IMR-90 (cell line): ENCODE results near the gene WDR70. TPM values are rescaled to one million over a fixed set of nuclear protein-coding genes. Genes with fewer than 3 reads are reported as not detected.

Experiments used
- ATAC-seq: fragments of 200-7000 bp; cut with Tn5 transposase; 2 replicates; pipeline ENCODE4 v1.9.1; 2020; ENCODE audit warnings: low read depth, mild to moderate bottlenecking, moderate library complexity
- BruUV-seq: library from RNA; stranded (reverse); fragments of 400-500 nt; replicated peaks from 2 replicates; lab custom pipeline; 2021; lab: Mats Ljungman, UMichigan
- CTCF ChIA-PET: fragments of 300-600 bp; formaldehyde crosslinking; extraction: SDS; loops from one replicate; lab custom pipeline; 2021; ENCODE audit warnings: antibody characterized with exemption; lab: Yijun Ruan, JAX
- POLR2A ChIA-PET: fragments of 300-600 bp; sonication (Branson Sonifier 250); formaldehyde crosslinking; loops from one replicate; lab custom pipeline; 2022; ENCODE audit warnings: antibody characterized with exemption; ENCODE audit not compliant: unreplicated experiment; lab: Charles Lee
- DNase-seq: peaks from one replicate; pipeline ENCODE4 v3.0.0; 2013
- H2AFZ ChIP-seq: replicated peaks from 2 replicates; pipeline ENCODE3; 2013; ENCODE audit warnings: low read length, mild to moderate bottlenecking; ENCODE audit not compliant: poor library complexity
- H2AK5ac ChIP-seq: 2 replicates; pipeline ENCODE4 v1.6.1; 2013; ENCODE audit warnings: low read depth, low read length, inconsistent platforms
- H2AK9ac ChIP-seq: replicated peaks from 2 replicates; pipeline ENCODE3; 2013; ENCODE audit warnings: mild to moderate bottlenecking, low read depth, low read length, moderate library complexity; ENCODE audit not compliant: poor library complexity
- H2BK120ac ChIP-seq: 2 replicates; pipeline ENCODE4 v1.6.1; 2013; ENCODE audit warnings: low read depth, low read length, inconsistent platforms
- H2BK15ac ChIP-seq: 3 replicates; pipeline ENCODE4 v1.6.1; 2013; ENCODE audit warnings: low read depth, low read length, inconsistent platforms
- H2BK20ac ChIP-seq: 2 replicates; pipeline ENCODE4 v1.6.1; 2013; ENCODE audit warnings: low read depth, mild to moderate bottlenecking, inconsistent platforms, low read length, moderate library complexity
- H2BK5ac ChIP-seq: 2 replicates; pipeline ENCODE4 v1.6.1; 2013; ENCODE audit warnings: mild to moderate bottlenecking, low read depth, low read length, inconsistent platforms; ENCODE audit not compliant: poor library complexity, severe bottlenecking
- H3K14ac ChIP-seq: replicated peaks from 2 replicates; pipeline ENCODE4 v1.6.1; 2013; ENCODE audit warnings: low read depth, low read length, inconsistent platforms
- H3K18ac ChIP-seq: 2 replicates; pipeline ENCODE4 v1.6.1; 2013; ENCODE audit warnings: low read depth, low read length, control low read depth
- H3K23ac ChIP-seq: 2 replicates; pipeline ENCODE4 v1.6.1; 2013; ENCODE audit warnings: low read depth, low read length, inconsistent platforms
- H3K27ac ChIP-seq: 2 replicates; pipeline ENCODE4 v1.5.1; 2013; ENCODE audit warnings: mild to moderate bottlenecking, control low read depth, low read length; ENCODE audit not compliant: insufficient read depth
- H3K27me3 ChIP-seq: 2 replicates; pipeline ENCODE4 v1.6.1; 2013; ENCODE audit warnings: low read length; ENCODE audit not compliant: control insufficient read depth, insufficient read depth
- H3K36me3 ChIP-seq: 2 replicates; pipeline ENCODE4 v1.6.1; 2013; ENCODE audit warnings: low read length, mixed read lengths; ENCODE audit not compliant: control insufficient read depth, insufficient read depth
- H3K4ac ChIP-seq: 2 replicates; pipeline ENCODE4 v1.6.1; 2013; ENCODE audit warnings: low read depth, low read length, inconsistent platforms
- H3K4me1 ChIP-seq: 2 replicates; pipeline ENCODE4 v1.6.1; 2013; ENCODE audit warnings: low read length, mixed read lengths; ENCODE audit not compliant: control insufficient read depth, insufficient read depth
- H3K4me2 ChIP-seq: 2 replicates; pipeline ENCODE4 v1.6.1; 2013; ENCODE audit warnings: low read depth, mild to moderate bottlenecking, control low read depth, low read length, moderate library complexity
- H3K4me3 ChIP-seq: 2 replicates; pipeline ENCODE4 v1.5.1; 2013; ENCODE audit warnings: low read depth, mild to moderate bottlenecking, control low read depth, low read length, moderate library complexity; ENCODE audit not compliant: insufficient read depth
- H3K56ac ChIP-seq: 2 replicates; pipeline ENCODE4 v1.6.1; 2013; ENCODE audit warnings: low read length, inconsistent platforms; ENCODE audit not compliant: insufficient read depth; ENCODE audit errors: extremely low read depth
- H3K79me1 ChIP-seq, 2 experiments: 2 replicates each; pipeline ENCODE4 v1.6.1; 2013; ENCODE audit warnings: low read length in 2 of 2, inconsistent platforms in 1 of 2, low read depth in 1 of 2
- H3K9ac ChIP-seq: 2 replicates; pipeline ENCODE4 v1.6.1; 2013; ENCODE audit warnings: low read depth, low read length, control low read depth
- H3K9me1 ChIP-seq: 2 replicates; pipeline ENCODE4 v1.6.1; 2013; ENCODE audit warnings: low read length, inconsistent platforms; ENCODE audit not compliant: insufficient read depth
- H3K9me3 ChIP-seq: 2 replicates; pipeline ENCODE4 v1.6.1; 2013; ENCODE audit warnings: low read length; ENCODE audit not compliant: control insufficient read depth, insufficient read depth
- H4K20me1 ChIP-seq: 2 replicates; pipeline ENCODE4 v1.6.1; 2013; ENCODE audit warnings: low read length, inconsistent platforms; ENCODE audit not compliant: insufficient read depth
- H4K5ac ChIP-seq: 2 replicates; pipeline ENCODE4 v1.6.1; 2013; ENCODE audit warnings: mild to moderate bottlenecking, low read depth, low read length, control low read depth
- H4K8ac ChIP-seq, 2 experiments: 2 replicates each; pipeline ENCODE4 v1.6.1; 2013; ENCODE audit warnings: low read depth in 2 of 2, low read length in 2 of 2, control low read depth in 1 of 2, inconsistent platforms in 1 of 2
- H4K91ac ChIP-seq: 2 replicates; pipeline ENCODE4 v1.6.1; 2013; ENCODE audit warnings: low read depth, low read length, inconsistent platforms; ENCODE audit not compliant: insufficient read depth
- CEBPB ChIP-seq: IDR thresholded peaks from 2 replicates; pipeline ENCODE4 v1.6.1; 2012; ENCODE audit warnings: low read depth, low read length, improper control_type of control experiment
- ELK1 ChIP-seq: fragments of 150-350 bp; IDR thresholded peaks from 2 replicates; pipeline ENCODE4 v1.6.1; 2016; ENCODE audit warnings: low read depth, mild to moderate bottlenecking, low read length, moderate library complexity, borderline replicate concordance
- NFE2L2 ChIP-seq: fragments of 150-350 bp; IDR thresholded peaks from 2 replicates; pipeline ENCODE4 v1.6.1; 2016; ENCODE audit warnings: low read depth, mild to moderate bottlenecking, low read length
- POLR2A ChIP-seq: IDR thresholded peaks from 2 replicates; pipeline ENCODE4 v1.6.1; 2012; ENCODE audit warnings: mild to moderate bottlenecking, low read depth, low read length
- SMC3 ChIP-seq: fragments of 150-350 bp; IDR thresholded peaks from 2 replicates; pipeline ENCODE4 v1.6.1; 2016; ENCODE audit warnings: low read depth, mild to moderate bottlenecking, antibody characterized with exemption, low read length, moderate library complexity
- USF2 ChIP-seq: fragments of 150-350 bp; IDR thresholded peaks from 2 replicates; pipeline ENCODE4 v1.6.1; 2017; ENCODE audit warnings: mild to moderate bottlenecking, antibody characterized with exemption, low read length, low read depth
- WGBS, 2 experiments: methylation state at CpG; one replicate each; pipeline versions ENCODE4 v1.1.5 to v1.1.7; 2013; ENCODE audit warnings: missing lambda C conversion rate in 2 of 2; ENCODE audit not compliant: insufficient read length in 1 of 2; ENCODE audit errors: extremely low coverage in 2 of 2; 5-methylcytosine and 5-hydroxymethylcytosine counted together
- dilution Hi-C: fragments of 300-500 bp; cut with HindIII; formaldehyde crosslinking; loops from one replicate; pipeline ENCODE4 v1.14.3; 2018; ENCODE audit warnings: low sequenced_read_pairs; ENCODE audit not compliant: unreplicated experiment
- in situ Hi-C: fragments of 300-500 bp; cut with MboI; formaldehyde crosslinking; loops from 3 replicates; pipeline ENCODE4 v1.14.3; 2019; ENCODE audit warnings: low sequenced_read_pairs, inconsistent platforms, mixed read lengths
- intact Hi-C: fragments of 100-400 bp; cut with micrococcal nuclease; formaldehyde crosslinking; loops from 2 replicates; pipeline ENCODE4 v1.10.0; 2022
- polyA plus RNA-seq, 3 experiments: library from polyadenylated mRNA; depleted of rRNA; stranded (reverse); fragments of >200 nt; gene quantifications; 2 replicates each; pipeline ENCODE4 v1.2.3, GENCODE V29; 2012; ENCODE audit warnings: low replicate concordance in 1 of 3
- total RNA-seq: library from RNA; depleted of rRNA; stranded (reverse); fragments of >200 nt; gene quantifications from 2 replicates; pipeline ENCODE4 v1.2.3, GENCODE V29; 2012

Gene WDR70
- total and polyA plus RNA-seq, 2 of the 4 experiments (the other 2 are of a cell fraction): 16.7 to 29.9 TPM

DNA sequence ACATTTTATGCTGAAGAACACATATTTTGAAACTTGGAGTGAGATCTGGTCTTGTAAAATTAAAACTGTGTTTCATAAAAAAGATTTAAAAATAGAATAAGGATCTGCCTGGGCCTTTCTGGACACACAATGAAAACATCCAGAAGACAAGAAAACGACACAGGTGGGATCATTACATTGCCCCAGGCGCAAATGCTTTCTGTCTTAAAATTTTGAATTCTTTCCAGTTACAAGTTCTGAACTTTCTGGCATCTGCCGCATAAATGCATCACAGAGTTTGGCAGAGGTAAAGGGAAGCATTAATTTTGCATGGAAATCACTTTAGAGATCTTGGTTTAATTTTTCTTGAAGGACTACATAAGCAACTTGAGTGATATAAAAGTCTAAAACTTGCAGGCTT, 219.6 kb downstream of the WDR70 start:
- intact Hi-C loops: no loop called here
- TF ChIP-seq SMC3: no peak
- no peak for TF ChIP-seq NFE2L2
- no peak for TF ChIP-seq ELK1
- TF ChIP-seq POLR2A: no peak
- TF ChIP-seq CEBPB: no peak
- TF ChIP-seq USF2: no peak
- no peak overlapping the region for H3K9ac ChIP-seq
- no peak overlapping the region for H3K27ac ChIP-seq
- no peaks in the 10 kb centered on the region for H3K4me1 ChIP-seq
- no peaks in the 10 kb centered on the region for H3K9me1 ChIP-seq
- H3K18ac ChIP-seq: no peak overlapping the region
- H2AK5ac ChIP-seq: no peak overlapping the region
- no peak overlapping the region for H3K23ac ChIP-seq
- H3K79me1 ChIP-seq: no peaks in the 10 kb centered on the region; a peak in 1 of 4 replicates
- H2BK15ac ChIP-seq: no peak overlapping the region
- H3K27me3 ChIP-seq: no peaks in the 10 kb centered on the region
- no peaks in the 10 kb centered on the region for H3K9me3 ChIP-seq
- H2BK5ac ChIP-seq: no peak overlapping the region
- no peak overlapping the region for H3K4me3 ChIP-seq
- dilution Hi-C loops: no loop called here
- BruUV-seq: no TSS peak
- DNase-seq (no peak), ATAC-seq (no peak)
- no peak overlapping the region for H3K14ac ChIP-seq
- no peak overlapping the region for H4K5ac ChIP-seq
- POLR2A ChIA-PET: no interaction called here
- H3K4ac ChIP-seq: no peak overlapping the region
- WGBS, 2 experiments: no CpG with 5 or more reads among the region's 3 CpGs
- H2BK120ac ChIP-seq: no peak overlapping the region
- CTCF ChIA-PET: no interaction called here
- H2AFZ ChIP-seq: no peak overlapping the region
- in situ Hi-C loops: no loop called here
- no peak overlapping the region for H3K56ac ChIP-seq
- H2BK20ac ChIP-seq: no peak overlapping the region
- H4K8ac ChIP-seq: no peak overlapping the region
- no peaks in the 10 kb centered on the region for H3K36me3 ChIP-seq
- H4K91ac ChIP-seq: no peak overlapping the region
- H4K20me1 ChIP-seq: no peaks in the 10 kb centered on the region
- H3K4me2 ChIP-seq: no peak overlapping the region
- H2AK9ac ChIP-seq: no peak overlapping the region
